H1 (cell line): ENCODE data around the gene COL9A2. TPM values are rescaled to one million over a fixed set of nuclear protein-coding genes. Genes with fewer than 3 reads are reported as not detected.

Source experiments
- ATF3 ChIP-seq: IDR thresholded peaks from 2 replicates; pipeline ENCODE4 v1.6.1; 2011; ENCODE audit warnings: low read depth, mild to moderate bottlenecking, low read length; ENCODE audit not compliant: insufficient read depth
- CEBPB ChIP-seq: IDR thresholded peaks from 2 replicates; pipeline ENCODE4 v1.6.1; 2012; ENCODE audit warnings: low read depth, low read length
- CHD7 ChIP-seq: fragments of 300-600 bp; sonication (generic); IDR thresholded peaks from 2 replicates; pipeline ENCODE4 v1.7.1; 2012; ENCODE audit warnings: low read length, moderate library complexity, mild to moderate bottlenecking, inconsistent platforms; ENCODE audit not compliant: insufficient replicate concordance
- CTCF ChIP-seq, 3 experiments: IDR thresholded peaks; 1 replicate in 2 of 3; 2 replicates in 1 of 3; pipeline versions ENCODE4 v1.5.1 to v1.6.1; 2011; ENCODE audit warnings: low read length in 3 of 3, mild to moderate bottlenecking in 3 of 3, inconsistent platforms in 2 of 3, low read depth in 1 of 3, moderate library complexity in 1 of 3; ENCODE audit not compliant: insufficient read depth in 1 of 3; ENCODE audit errors: control extremely low read depth in 1 of 3
- EP300 ChIP-seq, 2 experiments: IDR thresholded peaks; 1 replicate in 1 of 2; 2 replicates in 1 of 2; pipeline ENCODE4 v1.6.1; 2011 to 2012; ENCODE audit warnings: low read depth in 2 of 2, low read length in 2 of 2, mild to moderate bottlenecking in 2 of 2, borderline replicate concordance in 1 of 2, inconsistent platforms in 1 of 2, moderate library complexity in 1 of 2
- KDM5A ChIP-seq: fragments of 200-600 bp; IDR thresholded peaks from 2 replicates; pipeline ENCODE4 v1.7.1; 2012; ENCODE audit warnings: mild to moderate bottlenecking, low read length, inconsistent platforms, mixed read lengths
- SP2 ChIP-seq: IDR thresholded peaks from 2 replicates; pipeline ENCODE4 v1.6.1; 2012; ENCODE audit warnings: mild to moderate bottlenecking, low read length, inconsistent platforms
- TAF1 ChIP-seq: IDR thresholded peaks from 2 replicates; pipeline ENCODE4 v1.6.1; 2011; ENCODE audit warnings: mild to moderate bottlenecking, low read depth, low read length
- polyA plus RNA-seq, 7 experiments: library from polyadenylated mRNA; depleted of rRNA in 3 of 7; stranded (reverse) in 5 of 7; unstranded in 2 of 7; fragments of >200 nt in 5 of 7; fragments of 200-250 nt in 2 of 7; gene quantifications; 1 replicate in 5 of 7; 2 replicates in 1 of 7; 4 replicates in 1 of 7; pipeline versions ENCODE4 v1.2.1 to v1.2.3, GENCODE V29; 2011 to 2013; ENCODE audit warnings: missing spikeins in 2 of 7, mixed read lengths in 2 of 7
- total RNA-seq: library from RNA; stranded (reverse); fragmentation: NEBNext Ultra II Directional; extraction: Animal tissue kit (Norgen Biotek cat#: 25700); gene quantifications from 2 replicates; pipeline ENCODE4 v1.2.1, GENCODE V29; 2021

The COL9A2 gene
- total and polyA plus RNA-seq, 2 of the 8 experiments (the other 6 are each of a cell fraction or from before 2014, with no cell fraction given): 3.2 to 3.3 TPM

- TF ChIP-seq CTCF (IDR thresholded peaks at IDR 0.05; ENCODE audit: control extremely low read depth in 1 of 3, insufficient read depth in 1 of 3, low read depth in 1 of 3, low read length in 3 of 3) (no peak), ATF3 (no peak), TAF1 (no peak), CEBPB (no peak), KDM5A (no peak), EP300 (IDR thresholded peaks at IDR 0.05; ENCODE audit: borderline replicate concordance in 1 of 2, low read depth in 2 of 2, low read length in 2 of 2) (no peak), CHD7 (no peak), SP2 (no peak)
- TF ChIP-seq, all 59 proteins: peak for 0
Measured at GRCh38 chr1:40264354-40264781, 52.7 kb downstream of the COL9A2 start (continued).
